VCaP (cell line): Measurements from ENCODE around the gene FAM25A.
A peak's percentile ranks its signal among the peaks of the same experiment; 100 is the strongest.
"Not testable (repeated sequence)": the region's sequence is repeated elsewhere in the genome, so short reads cannot be mapped to it uniquely, and the experiment has no call there.

Experiments used
- H3K27ac ChIP-seq: fragments of 450-650 bp; 2 replicates; pipeline ENCODE4 v1.5.1; 2017
- CTCF ChIP-seq: fragments of 450-650 bp; conservative IDR thresholded peaks from 2 replicates; pipeline ENCODE4 v1.5.1; 2017; ENCODE audit warnings: mild to moderate bottlenecking, moderate library complexity

FAM25A gene

GRCh38 chr10:87020056-87020455 lies at the start of gene FAM25A:
TSS of gene FAM25A (plus strand) at chr10:87020294. CDS start at chr10:87020325, 31 bp downstream.
- not testable (repeated sequence) for H3K27ac ChIP-seq

- H3K27ac ChIP-seq = peak overlapping the region; percentile 87
- no peak for TF ChIP-seq CTCF
Observed at GRCh38 chr10:86970982-86971231, 49.2 kb upstream of the FAM25A start.

GRCh38 chr10:86971232-86971991 lies 48.7 kb upstream of the FAM25A start:
- no peak for TF ChIP-seq CTCF
- H3K27ac ChIP-seq = peak overlapping the region; percentile 87

- no peak for TF ChIP-seq CTCF
- no peak overlapping the region; the same call in 1 of the 2 replicates for H3K27ac ChIP-seq
Observed at GRCh38 chr10:86972613-86973380, 47.3 kb upstream of the FAM25A start.

GRCh38 chr10:86974484-86974883 lies 45.6 kb upstream of the FAM25A start:
- peak overlapping the region; percentile 43; the same call in 1 of the 2 replicates for H3K27ac ChIP-seq
- TF ChIP-seq CTCF = no peak

GRCh38 chr10:86976362-86977056 lies 43.6 kb upstream of the FAM25A start:
- TF ChIP-seq CTCF = no peak
- H3K27ac ChIP-seq = no peak overlapping the region; the same call in 1 of the 2 replicates

- not testable (repeated sequence) for H3K27ac ChIP-seq
Observed at GRCh38 chr10:86978457-86978856, 41.6 kb upstream of the FAM25A start.

- H3K27ac ChIP-seq = no peak overlapping the region
- no peak for TF ChIP-seq CTCF
Observed at GRCh38 chr10:86979296-86979818, 40.7 kb upstream of the FAM25A start.
